ENCODE results near the gene SCNN1A. TPM values are rescaled to one million over a fixed set of nuclear protein-coding genes. Genes with fewer than 3 reads are reported as not detected.

The SCNN1A gene
- total and polyA plus RNA-seq, 2 of the 4 experiments (the other 2 are of a cell fraction): 0.41 TPM; not detected in 1

- Histone ChIP-seq H2BK20ac (ENCODE audit: low read depth, low read length) (peak overlapping the region; percentile 48), H2AK5ac (ENCODE audit: low read depth, low read length) (peak overlapping the region; percentile 86), H4K91ac (ENCODE audit: insufficient read depth, low read depth, low read length) (peak overlapping the region; percentile 68), H4K20me1 (ENCODE audit: insufficient read depth, low read length) (peaks cover 73% of the 10 kb centered on the region), H3K9me3 (ENCODE audit: control insufficient read depth, insufficient read depth, low read length) (no peaks in the 10 kb centered on the region), H4K5ac (ENCODE audit: low read depth, low read length) (no peak overlapping the region), H2BK120ac (ENCODE audit: low read depth, low read length) (peak overlapping the region; percentile 43), H3K18ac (ENCODE audit: low read depth, low read length) (peak overlapping the region; percentile 41; the same call in 1 of the 2 replicates), H3K79me1 (ENCODE audit: low read depth in 1 of 2, low read length in 2 of 2) (peaks cover 24 to 91% of the 10 kb centered on the region in 2 experiments), H3K9ac (ENCODE audit: low read depth, low read length) (peak overlapping the region; percentile 31), H2AFZ (replicated peaks; ENCODE audit: low read length, poor library complexity) (peak overlapping the region; percentile 2), H3K27me3 (ENCODE audit: control insufficient read depth, insufficient read depth, low read length) (no peaks in the 10 kb centered on the region), H3K14ac (replicated peaks; ENCODE audit: low read depth, low read length) (peak overlapping the region; percentile 86; the same call in 1 of the 2 replicates), H2AK9ac (replicated peaks; ENCODE audit: low read depth, low read length, poor library complexity) (peak overlapping the region; percentile 70), H2BK5ac (ENCODE audit: low read depth, low read length, poor library complexity, severe bottlenecking) (peak overlapping the region; percentile 95), H3K4me1 (ENCODE audit: control insufficient read depth, insufficient read depth, low read length) (peaks cover 55% of the 10 kb centered on the region), H3K4me3 (ENCODE audit: insufficient read depth, low read depth, low read length) (no peak overlapping the region), H3K56ac (ENCODE audit: extremely low read depth, insufficient read depth, low read length) (peak overlapping the region; percentile 90), H4K8ac (ENCODE audit: low read depth in 2 of 2, low read length in 2 of 2) (peak overlapping the region; percentile 19 to 94; a peak in 2 of 4 replicates), H3K36me3 (ENCODE audit: control insufficient read depth, insufficient read depth, low read length) (peaks cover 60% of the 10 kb centered on the region), H2BK15ac (ENCODE audit: low read depth, low read length) (peak overlapping the region; percentile 16; the same call in 1 of the 3 replicates), H3K4me2 (ENCODE audit: low read depth, low read length) (peak overlapping the region; percentile 27; the same call in 1 of the 2 replicates), H3K9me1 (ENCODE audit: insufficient read depth, low read length) (peaks cover 30% of the 10 kb centered on the region), H3K4ac (ENCODE audit: low read depth, low read length) (peak overlapping the region; percentile 99), H3K23ac (ENCODE audit: low read depth, low read length) (peak overlapping the region; percentile 92), H3K27ac (ENCODE audit: insufficient read depth, low read length) (peak overlapping the region; percentile 94)
- intact Hi-C loops (cut with micrococcal nuclease) (no loop called here), dilution Hi-C loops (cut with HindIII; ENCODE audit: low sequenced_read_pairs, unreplicated experiment) (no loop called here), in situ Hi-C loops (cut with MboI; ENCODE audit: low sequenced_read_pairs) (loop anchor here (10.0 kb wide), 1 partner anchor 211 kb away; no protein-coding TSS in a partner anchor)
- BruUV-seq (replicated peaks): no TSS peak
- ChIA-PET POLR2A (ENCODE audit: unreplicated experiment) (no interaction called here), CTCF (interaction anchor here (1.8 kb wide), 1 partner anchor 10 kb away, joined by 4 read pairs; no protein-coding TSS in a partner anchor)
- ATAC-seq (ENCODE audit: low read depth): peak; percentile 0; the same call in 1 of the 2 replicates
- WGBS, 2 experiments (ENCODE audit: extremely low coverage in 2 of 2, insufficient read length in 1 of 2): 30% methylated on average over 2 of the region's 9 CpGs; no CpG with 5 or more reads in 1 of the 2 experiments
- peak; percentile 90 for DNase-seq
- TF ChIP-seq CEBPB (IDR thresholded peaks at IDR 0.05; ENCODE audit: low read depth, low read length) (no peak), RAD21 (IDR thresholded peaks at IDR 0.05; ENCODE audit: low read length) (0 out of 2 replicates have a peak, but pooled peaks have one; percentile 7), FOS (IDR thresholded peaks at IDR 0.05; ENCODE audit: low read depth, low read length) (peak; percentile 60), BHLHE40 (IDR thresholded peaks at IDR 0.05; ENCODE audit: low read depth, low read length) (peak; percentile 29; the same call in 1 of the 2 replicates), POLR2A (IDR thresholded peaks at IDR 0.05; ENCODE audit: low read depth, low read length) (peak; percentile 90), MAZ (IDR thresholded peaks at IDR 0.05; ENCODE audit: borderline replicate concordance, low read depth, low read length) (no peak), MXI1 (IDR thresholded peaks at IDR 0.05; ENCODE audit: borderline replicate concordance, low read depth, low read length) (0 out of 2 replicates have a peak, but pooled peaks have one; percentile 30), NFE2L2 (IDR thresholded peaks at IDR 0.05; ENCODE audit: low read depth, low read length) (no peak), CTCF (conservative IDR thresholded peaks at IDR 0.05; ENCODE audit: low read depth, low read length) (no peak), SMC3 (IDR thresholded peaks at IDR 0.05; ENCODE audit: low read depth, low read length) (no peak; the same call in 1 of the 2 replicates), CHD1 (IDR thresholded peaks at IDR 0.05; ENCODE audit: low read depth, low read length) (no peak), MAFK (IDR thresholded peaks at IDR 0.05; ENCODE audit: low read depth, low read length) (no peak), RFX5 (IDR thresholded peaks at IDR 0.05; ENCODE audit: low read depth, low read length) (no peak), ELK1 (IDR thresholded peaks at IDR 0.05; ENCODE audit: borderline replicate concordance, low read depth, low read length) (no peak), USF2 (IDR thresholded peaks at IDR 0.05; ENCODE audit: low read depth, low read length) (no peak)
Observed at GRCh38 chr12:6333566-6333965, 41.8 kb downstream of the SCNN1A start.

Measured in IMR-90 (cell line).